Measurements from ENCODE around the gene NACC1.

NACC1 gene

GRCh38 chr19:13117772-13118423 is at the start of gene NACC1:
TSS of gene NACC1 (plus strand) at chr19:13118264. CDS start at chr19:13135208, 16,944 bp downstream.
- FAIRE-seq: no peak

- FAIRE-seq: no peak
Observed at GRCh38 chr19:13069415-13070359, 48.4 kb upstream of the NACC1 start.

DNA sequence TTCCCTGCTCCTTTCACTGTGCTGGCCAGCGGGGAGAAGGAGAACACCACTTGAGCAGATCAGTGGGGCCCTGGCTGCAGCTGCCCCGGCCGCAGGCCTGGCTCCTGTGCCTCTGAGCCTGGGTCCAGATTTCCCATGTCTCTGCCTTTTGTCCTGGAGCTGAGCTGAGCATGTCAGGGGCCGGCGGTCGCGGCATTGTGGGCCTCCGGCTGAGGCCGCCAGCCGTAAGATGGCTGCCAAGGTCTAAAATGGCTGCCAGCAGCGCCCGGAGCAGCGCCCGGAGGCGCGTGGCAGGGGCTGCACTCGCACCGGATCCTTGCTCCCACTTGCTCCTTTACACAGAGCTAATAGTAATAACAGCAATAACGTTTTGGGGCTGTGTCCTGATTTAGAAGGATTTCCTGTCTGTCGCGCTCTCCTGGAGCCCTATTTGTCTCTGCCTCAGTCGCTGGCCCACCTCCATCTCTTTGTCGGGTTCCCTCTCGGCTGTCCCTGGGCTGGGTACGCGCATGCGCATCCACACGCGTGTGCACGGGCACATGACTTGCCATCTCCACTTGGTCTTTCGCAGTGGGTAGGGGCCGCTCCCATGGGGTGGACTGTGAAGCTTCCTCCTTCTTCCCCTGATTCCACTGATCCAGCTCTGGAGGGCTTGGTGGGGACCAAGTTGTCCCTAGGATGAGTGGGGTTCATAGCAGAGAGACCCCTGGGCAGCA is 47.5 kb upstream of the NACC1 start:
- FAIRE-seq: no peak

GRCh38 chr19:13071444-13072187 is 46.4 kb upstream of the NACC1 start:
- FAIRE-seq: no peak

DNA sequence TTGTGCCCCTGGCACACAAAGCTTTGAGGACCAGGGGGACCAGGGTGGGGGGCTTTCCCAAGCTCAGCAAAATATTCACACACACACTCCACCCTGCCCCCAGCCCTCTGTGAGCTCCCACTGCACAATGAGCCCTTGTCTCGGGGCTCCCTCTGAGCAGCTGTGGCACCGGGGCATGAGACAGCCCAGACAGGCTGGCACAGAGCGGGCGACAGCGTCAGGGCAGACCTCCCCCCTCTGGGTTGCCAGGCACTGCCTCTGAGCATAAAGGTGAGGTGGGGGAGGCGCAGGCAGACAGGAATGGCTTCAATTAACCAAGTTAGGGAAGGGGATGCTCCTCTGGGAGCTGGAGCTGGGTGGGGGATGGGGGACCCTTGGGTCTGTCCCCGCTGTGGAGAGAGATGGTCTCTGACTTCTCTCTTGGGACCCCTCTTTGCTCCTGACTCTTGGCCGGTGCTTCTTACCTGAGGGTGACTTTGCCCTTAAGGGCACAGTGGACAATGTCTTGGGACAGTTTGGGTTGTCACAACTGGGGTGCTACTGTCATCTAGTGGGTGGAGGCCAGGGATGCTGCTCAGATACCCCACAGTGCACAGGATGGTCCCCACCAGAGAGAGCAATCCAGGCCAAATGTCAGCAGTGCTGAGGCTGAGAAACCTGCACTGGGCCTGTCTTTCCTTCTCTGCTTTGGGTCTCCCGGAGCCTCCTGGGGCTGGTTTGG is 45.7 kb upstream of the NACC1 start:
- no peak for FAIRE-seq

DNA sequence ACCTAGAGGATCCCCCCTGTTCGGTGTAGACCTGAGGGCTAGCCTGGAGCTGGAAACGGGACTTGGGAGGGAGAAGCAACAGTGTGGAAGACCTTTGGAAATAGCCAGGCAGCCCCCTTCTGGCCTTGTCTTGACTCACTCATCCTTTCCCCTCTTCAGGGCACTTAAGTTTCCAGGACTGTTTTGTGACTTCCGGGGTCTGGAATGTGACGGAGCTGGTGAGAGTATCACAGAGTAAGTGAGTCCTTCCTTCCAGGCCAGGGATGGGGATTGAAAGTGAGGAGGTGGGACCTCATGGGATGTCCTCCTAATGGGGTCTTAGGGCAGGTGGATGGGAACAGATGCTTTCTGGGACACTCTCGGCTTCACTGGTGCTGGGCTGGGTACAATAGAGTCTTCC is 44.8 kb upstream of the NACC1 start:
- FAIRE-seq: no peak

DNA sequence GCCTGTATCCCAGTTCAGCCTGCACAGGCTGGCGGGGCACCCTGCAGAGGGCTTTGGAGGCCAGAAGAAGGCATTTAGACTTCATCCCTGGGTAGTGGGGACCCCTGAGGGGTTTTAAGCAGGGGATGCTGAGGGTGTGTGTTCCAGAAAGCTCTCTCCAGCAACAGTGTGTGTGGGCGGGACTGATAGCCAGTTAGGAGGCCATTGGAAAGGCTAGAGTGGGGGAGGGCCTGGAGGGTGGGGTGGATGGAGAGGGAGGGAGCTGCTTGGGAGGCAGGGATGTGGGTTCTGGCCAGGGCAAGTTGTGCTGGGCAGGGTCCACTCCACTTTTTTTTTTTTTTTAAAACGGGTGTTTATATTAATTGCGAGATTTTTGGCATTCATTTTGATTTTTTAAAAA is 43.7 kb upstream of the NACC1 start:
- FAIRE-seq: no peak

DNA sequence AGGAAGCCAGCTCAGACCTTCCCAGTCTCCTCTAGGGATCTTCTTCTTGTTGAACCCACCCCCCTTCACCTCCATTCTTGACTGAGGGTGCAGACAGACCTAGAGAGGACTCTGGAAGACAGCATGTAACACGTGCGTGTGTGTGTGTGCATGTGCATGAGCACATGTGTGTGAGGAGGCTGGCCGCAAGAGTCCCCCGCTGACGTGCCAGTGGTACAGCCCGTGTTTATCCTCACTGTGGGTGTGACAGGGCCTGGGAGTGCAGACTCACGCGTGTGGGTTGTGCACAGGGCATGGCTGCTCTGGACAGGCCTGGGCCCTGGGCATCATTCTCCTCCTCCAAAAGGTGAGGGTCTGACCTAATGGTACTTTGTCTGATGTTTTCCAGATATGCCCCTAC is 41.7 kb upstream of the NACC1 start:
- FAIRE-seq: no peak

- no peak for FAIRE-seq
Observed at GRCh38 chr19:13076787-13077186, 41.3 kb upstream of the NACC1 start.

DNA sequence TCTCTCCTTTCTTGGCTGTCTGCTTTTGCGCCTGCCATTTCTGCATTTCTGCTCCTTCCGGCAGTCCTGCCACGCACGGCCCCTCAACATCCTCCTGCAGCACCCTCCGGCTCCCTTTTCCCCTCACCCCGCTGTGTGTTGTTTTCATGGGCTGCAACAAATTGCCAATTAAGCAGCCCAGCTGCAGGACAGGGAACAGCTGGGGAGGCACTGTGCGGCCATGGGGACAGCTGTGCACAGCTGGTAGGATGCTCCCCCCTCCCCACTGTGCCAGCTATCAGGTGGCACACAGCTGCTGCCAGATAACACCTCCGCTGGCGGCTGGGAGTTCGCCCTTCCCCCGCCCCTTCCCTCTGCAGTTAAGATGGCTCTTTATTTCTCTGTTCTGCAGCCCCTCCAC is 40.8 kb upstream of the NACC1 start:
- no peak for FAIRE-seq

DNA sequence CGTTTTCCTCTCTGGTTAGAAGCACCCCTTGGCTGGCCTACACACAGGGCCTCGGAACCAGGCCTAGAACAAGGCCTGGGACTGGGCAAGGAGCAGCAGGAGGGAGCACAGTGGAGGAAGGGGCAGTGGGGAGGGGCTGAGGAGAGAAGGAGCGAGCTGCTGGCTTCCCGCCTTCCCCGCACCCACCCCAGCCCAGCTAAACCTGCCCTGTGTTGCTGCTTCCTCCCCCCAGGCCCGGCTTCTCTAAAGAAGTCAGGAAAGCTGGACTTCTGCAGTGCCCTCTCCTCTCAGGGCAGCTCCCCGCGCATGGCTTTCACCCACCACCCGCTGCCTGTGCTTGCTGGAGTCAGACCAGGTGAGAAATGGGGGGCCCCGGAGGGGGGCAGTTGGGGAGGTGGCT is 39.7 kb upstream of the NACC1 start:
- no peak for FAIRE-seq

DNA sequence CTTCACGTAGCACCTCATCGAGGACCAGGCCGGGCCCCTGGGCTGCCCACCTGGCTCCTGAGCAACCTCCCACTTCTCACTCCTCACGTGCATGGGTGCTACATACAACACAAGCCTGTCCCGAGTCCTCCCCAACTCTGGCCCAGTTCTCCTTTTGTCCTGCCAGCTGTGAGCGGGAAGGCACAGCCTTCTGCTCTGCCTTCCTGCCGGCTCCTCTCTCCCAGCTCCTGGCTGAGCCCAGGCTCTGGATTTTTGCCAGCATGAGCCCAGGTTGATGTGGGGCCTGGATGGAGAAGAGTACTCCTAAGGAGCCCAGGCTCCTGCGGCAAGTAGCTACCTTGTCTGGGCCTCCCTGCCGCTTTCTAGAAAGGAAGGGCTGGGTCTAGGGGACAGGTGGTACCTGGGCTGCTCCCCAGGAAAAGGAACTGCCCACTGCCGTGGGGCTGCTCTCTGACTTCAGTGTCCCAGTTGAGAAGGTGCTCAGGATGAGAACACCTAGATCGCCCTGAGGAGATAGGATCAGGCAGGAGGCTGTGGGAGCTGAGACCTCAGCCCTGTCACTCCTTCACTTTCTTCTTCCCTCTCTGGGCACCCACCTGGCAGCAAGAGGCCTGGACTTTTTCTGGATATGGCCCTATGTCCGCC is 39.0 kb upstream of the NACC1 start:
- FAIRE-seq: no peak

- no peak for FAIRE-seq
Observed at GRCh38 chr19:13079542-13079986, 38.5 kb upstream of the NACC1 start.

- FAIRE-seq: no peak
Observed at GRCh38 chr19:13082192-13083007, 35.7 kb upstream of the NACC1 start.

GRCh38 chr19:13083008-13083404 is 35.1 kb upstream of the NACC1 start:
- FAIRE-seq: no peak

DNA sequence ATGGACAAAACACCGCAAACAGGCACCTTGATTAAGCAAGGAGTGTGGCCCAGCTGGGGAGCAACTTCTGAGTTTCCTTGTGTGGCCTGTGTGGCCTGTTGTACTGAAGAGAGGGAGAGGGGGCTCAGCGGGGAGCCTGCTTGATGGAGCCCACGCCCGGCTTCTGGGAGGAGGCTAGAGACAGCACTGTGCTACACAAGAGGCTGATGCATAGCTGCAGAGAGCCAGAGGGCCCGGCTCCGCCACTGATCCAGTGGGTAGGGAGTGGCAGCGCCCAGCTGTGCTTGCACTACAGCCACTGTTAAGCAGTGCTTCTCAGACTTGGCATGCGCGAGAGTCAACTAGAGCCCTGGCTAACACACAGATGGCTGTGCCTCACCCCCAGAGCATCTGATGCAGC is 34.4 kb upstream of the NACC1 start:
- FAIRE-seq: no peak

DNA sequence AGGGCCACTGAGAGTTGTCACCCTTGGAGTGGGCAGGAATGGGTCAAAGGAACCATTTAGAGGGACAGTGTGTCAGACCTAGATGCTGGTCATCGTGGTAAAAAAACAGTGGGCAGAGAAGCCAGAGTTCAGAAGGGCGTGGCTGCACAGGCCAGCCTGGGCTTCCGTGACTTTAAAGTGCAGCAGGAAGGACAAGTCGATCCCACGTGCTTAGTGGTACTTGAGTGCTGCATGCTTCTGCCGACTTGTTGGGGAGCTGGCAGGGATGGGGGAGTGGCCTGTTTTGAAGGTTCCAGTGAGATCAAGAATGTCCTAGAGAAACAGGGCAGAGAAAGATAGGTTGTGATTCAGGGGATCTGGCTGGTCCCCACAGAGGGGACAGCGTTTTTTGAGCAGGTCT is 32.4 kb upstream of the NACC1 start:
- no peak for FAIRE-seq

DNA sequence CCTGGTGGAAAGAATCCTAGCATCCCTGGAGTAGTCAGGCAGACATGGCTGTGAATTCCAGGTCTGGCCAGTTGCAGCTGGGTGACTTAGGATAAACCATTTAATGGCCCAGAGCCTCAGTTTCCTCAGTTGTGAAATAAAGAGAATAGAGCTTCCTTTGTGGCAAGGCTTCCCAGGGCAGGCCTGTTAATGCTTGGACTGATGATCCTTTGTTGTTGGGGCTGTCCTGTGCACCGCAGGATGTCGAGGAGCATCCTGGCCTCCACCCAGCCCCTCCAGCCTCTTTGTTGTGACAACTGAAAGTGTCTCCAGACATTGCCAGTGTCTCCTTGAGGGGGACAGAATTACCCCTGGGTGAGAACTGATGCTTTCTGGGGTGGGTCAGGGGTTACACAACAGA is 31.7 kb upstream of the NACC1 start:
- FAIRE-seq: no peak

DNA sequence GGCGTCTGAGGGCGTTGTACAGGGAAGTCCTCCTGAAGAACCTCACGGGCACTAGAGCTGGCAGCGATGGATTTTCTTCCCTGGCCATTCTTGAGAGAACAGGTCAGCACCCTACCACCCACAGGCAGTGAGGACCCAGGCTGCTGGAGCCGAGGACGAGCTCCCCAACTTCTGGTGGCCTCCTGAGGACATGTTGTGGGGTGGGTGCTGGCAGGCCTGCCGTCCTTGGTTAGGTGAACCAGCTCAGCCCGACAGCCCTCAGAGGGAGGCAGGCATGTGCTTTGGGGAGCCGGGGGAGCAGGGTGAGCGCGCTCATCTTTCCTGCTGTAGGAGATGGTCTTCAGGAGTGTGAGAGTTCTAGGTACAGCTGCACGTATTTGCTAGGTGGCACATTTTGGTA is 30.8 kb upstream of the NACC1 start:
- no peak for FAIRE-seq

GRCh38 chr19:13087795-13088537 is 30.1 kb upstream of the NACC1 start:
- FAIRE-seq: no peak
